Activated naive CD4-positive, alpha-beta T cell (primary cell): Measurements from ENCODE around the gene MRGPRF.

Source experiments
- DNase-seq, 4 experiments: peaks; one replicate each; lab custom pipeline; 2025; lab: John Stamatoyannopoulos, UW

The MRGPRF gene

DNA sequence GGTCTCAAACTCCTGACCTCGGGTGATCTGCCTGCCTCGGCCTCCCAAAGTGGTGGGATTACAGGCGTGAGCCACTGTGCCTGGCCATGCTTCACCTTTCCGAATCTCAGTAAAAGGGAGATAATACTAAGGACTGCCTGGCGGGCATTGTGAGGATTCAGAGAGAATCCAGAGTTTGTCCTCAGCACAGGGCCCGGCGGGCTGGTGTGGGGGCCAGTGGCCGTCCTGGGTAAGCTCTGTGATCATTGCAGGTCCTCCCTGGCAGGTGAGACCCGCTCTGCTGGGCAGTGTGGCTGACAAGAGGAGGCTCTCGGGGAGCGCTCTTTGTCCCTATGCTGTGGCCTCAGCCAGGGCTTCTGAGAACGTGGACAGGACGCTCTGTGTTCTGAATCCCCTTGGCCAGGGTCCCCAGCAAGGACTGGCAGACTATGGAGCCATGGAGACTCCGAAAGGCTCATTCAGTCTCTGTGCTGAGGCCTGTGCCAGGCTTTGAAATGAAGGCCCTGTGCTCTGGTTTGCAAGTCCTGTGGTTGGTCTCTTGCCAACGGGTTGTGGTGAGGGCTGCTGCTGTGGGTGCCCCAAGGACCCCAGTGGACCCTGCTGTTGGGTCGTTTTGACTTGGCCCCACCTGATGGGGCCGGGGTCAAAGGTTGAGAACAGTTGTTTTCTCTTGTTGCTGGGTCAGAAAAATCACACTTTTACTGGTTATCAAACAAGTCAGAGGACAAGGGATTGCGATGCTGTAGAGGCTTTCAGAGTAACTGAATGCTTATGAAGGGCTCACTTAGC is 37.7 kb upstream of the MRGPRF start:
- DNase-seq: no peak

DNA sequence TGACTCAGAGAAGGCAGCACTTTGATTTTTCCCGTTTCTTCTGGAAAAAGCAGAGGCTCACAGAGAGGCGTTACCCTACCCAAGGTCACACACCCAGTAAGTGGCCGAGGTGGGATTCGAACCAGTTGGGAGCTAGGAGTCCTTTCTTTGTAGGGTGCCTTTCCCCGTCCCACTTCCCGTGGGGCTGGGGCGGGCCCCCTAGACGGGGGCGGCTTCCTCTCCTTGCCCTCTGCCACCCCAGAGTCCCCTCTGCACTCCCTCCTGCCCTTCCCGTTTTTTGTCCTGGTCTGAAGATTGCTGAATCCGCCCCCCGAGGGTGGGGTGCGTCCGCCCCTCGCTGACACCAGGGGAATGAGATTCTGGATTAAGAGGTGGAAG is 36.4 kb upstream of the MRGPRF start:
- no peak for DNase-seq

DNA sequence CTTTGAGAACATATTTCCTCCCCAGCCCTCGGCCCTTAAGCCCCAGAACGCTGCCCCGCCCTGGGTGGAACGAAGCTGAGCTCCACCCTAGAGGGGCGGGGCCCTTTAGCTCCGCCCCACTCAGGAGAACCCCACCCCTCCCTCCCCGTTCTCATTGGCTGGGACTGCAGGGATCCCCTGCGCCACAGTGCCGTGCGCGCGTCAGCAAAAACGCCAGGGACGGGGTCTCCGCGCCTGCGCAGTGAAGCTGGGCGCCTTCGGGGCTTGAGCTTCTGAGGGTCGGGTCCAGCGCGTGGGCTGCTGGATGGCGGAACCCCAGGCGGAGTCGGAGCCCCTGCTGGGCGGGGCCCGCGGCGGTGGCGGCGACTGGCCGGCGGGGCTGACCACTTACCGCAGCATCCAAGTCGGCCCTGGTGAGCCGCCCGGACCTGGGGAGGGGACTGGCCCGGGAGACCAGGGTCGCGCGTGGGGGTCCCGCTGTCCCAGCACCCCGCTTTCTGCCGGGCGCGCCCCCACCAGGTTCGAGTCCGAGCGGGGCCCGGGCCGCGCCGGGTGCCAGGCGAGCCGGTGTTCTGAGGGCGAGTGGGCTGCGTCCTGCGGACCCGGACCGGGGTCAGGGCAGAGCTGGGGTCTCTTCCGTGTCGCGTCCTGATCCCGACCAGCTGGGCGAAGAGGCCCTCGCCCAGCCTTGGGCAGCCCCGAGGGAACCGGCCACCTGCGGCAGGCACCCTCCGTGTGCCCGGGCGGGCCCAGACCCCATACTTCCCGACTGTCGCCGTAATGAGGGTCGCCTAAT is 35.8 kb upstream of the MRGPRF start, which contains the start of gene TPCN2:
TPCN2 (plus strand) TSS at position 239 of the 796 bp plus-strand sequence; CDS start at position 305, 66 bp downstream.
- DNase-seq: peak; percentile 69 to 86 (median 75)

DNA sequence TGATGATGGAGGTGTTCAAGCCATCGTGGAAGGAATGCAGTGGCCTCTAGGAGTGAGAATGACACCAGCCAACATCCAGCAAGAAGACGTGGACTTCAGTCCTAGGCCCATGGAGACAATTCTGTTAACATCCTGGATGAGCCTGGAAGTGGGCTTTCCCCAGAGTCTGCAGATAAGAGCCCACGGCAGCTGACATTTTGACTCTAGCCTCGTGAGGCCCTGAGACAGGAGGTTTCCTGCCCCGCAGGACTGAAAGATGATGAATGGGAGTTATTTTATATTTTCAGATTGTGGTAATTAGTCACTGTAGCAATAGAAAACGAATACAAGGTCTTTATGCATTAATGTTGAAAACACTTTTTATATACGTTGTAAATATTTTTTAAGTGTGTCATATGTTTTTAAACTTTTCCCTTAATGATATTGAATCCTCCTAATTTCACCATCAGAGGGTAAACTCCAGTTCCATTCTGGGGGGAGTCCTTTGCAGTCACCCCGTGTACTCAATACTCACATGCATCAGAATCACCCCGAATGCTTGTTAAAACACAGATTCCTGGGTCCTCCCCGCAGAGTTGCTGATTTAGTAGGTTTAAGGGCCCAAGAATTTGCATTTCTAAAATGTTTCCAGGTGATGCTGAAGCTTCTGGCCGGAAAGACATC is 35.1 kb upstream of the MRGPRF start:
- DNase-seq: no peak

DNA sequence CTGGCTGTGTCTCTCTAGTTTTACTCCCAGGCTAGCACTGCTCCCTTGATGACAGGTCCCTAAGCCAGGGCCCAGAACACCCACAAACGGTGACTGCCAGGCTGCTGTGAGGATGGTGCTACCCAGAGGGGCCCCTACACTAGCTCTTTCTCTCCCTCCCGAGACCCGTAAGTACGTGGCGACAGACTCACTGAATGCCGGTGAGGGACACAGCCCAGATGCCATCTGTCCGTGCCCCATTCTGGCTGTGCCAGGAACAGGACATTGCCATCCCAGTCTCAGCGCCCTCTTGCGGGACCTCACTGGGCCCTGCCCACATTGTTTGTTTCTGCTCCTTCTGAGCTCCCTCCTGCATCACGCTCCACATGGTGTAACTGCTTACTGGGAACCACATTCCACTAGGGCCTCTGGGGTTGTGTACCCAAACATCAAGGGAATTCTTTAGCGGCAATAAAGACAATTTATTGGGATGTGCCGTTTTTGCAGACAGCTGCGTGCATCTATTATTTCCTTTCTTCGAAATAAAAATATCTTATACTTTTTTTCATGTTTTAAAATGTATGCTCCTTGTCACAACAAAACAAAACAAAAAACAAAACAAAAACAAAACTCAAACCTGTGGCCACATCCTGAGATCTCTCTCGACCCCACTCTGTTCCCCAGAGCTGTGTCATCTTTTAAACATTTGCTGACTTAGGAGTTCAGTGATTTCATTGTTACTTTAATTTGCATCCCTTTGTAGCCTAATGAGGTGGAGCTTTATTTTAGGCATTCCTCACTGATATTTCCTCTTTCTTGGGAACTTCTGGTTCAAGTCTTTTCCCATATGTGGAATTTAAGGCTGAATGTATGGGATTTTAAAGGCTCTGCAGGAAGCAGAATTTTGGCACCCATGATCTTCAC is 31.3 kb upstream of the MRGPRF start:
- no peak for DNase-seq

DNA sequence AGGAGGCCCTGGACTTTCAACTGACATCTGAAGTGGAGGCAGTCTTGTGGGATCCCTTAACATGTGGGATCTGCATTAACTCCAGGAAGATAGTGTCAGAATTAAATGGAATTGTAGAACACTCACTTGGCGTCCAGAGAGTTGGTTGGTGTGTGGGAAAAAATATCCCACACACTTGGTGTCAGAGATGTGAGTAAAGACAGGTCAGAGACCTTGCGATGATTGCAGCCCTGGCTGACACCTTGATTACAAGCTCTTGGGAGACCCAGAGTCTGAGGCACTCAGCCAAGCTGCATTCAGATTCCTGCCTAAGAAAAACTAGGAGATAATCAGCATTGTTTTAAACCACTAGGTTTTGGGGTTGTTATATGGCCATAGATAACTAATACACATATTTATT is 28.5 kb upstream of the MRGPRF start:
- DNase-seq: no peak

DNA sequence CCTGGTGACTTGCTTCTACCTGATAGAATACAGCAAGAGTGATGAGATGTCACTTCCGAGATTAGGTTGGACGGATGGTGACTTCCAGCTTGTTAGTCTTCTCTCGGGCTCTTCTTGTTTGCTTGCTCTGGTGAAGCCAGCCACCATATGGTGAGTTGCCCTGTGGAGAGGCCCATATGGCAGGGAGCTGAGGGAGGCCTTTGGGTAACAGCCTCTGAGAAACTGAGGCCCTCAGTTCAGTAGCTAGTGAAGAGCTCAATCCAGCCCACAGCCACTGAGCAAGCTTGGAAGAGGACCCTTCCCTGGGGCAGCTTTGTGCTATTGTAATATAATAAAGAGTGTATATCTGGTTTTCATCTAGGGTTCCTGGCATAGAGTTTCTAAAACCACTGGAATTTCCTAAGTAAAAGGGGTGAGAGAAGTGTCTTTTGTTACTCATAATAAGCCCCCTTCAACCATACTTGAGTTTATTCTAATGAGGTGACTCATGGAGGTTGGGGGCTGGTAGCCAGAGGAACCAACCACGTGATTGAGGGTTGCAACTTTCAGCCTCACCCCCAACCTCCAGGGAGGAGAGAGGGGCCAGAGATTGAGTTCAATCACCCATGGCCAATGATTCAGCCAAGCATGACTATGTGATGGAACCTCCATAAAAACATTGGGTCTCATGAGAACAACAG is 27.7 kb upstream of the MRGPRF start:
- DNase-seq: no peak

DNA sequence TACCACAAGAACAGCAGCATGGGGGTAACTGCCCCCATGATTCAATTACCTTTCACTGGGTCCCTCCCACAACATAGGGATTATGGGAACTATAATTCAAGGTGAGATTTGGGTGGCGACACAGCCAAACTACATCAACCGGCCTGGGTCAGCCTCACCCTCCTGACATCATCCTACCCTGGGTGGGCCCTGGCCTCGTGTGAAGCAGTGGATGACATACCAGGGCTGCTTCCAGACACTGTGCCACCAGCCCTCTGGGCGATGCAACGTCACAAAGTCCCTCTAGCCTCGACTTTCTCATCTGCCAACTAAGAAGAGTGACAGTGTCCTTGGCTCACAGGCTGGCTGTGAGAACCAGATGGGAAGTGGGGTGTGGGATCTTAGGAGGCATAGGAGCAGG is 27.0 kb upstream of the MRGPRF start:
- no peak for DNase-seq

DNA sequence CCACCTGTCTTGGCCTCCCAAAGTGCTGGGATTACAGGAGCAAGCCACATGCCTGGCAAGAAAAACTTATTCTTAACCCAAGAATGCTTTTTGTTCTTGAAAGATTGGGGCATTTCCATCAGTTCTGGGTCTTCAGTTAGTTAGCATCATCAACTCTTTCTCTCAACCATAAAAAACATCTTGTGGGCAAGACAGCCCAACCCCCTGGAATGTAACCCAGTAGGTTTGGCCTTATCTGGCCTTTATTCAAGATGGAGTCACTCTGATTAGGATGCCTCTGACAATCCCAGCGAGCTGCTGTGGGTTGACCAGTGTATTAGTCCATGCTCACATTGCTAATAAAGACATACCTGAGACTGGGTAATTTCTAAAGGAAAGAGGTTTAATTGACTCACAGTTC is 26.5 kb upstream of the MRGPRF start:
- DNase-seq: no peak

DNA sequence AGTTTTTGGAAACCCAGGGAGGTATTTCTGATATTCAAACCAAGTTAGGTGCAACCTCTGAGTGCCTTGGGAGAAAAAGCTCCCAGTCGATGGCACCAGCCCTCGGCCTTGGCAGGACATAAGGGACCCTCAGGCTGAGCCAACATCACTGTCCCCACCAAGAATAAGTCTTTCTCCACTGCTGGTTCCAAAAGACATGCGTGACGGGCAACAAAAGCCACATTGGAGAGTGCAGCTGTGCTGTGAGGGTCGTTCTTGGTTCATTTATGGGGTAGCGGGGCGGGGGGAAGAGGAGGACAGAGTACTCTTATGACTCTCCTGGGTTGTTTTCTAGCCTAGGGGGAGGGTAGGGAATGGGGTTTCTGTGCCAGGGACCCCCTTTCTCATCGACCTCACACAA is 24.5 kb upstream of the MRGPRF start:
- no peak for DNase-seq

DNA sequence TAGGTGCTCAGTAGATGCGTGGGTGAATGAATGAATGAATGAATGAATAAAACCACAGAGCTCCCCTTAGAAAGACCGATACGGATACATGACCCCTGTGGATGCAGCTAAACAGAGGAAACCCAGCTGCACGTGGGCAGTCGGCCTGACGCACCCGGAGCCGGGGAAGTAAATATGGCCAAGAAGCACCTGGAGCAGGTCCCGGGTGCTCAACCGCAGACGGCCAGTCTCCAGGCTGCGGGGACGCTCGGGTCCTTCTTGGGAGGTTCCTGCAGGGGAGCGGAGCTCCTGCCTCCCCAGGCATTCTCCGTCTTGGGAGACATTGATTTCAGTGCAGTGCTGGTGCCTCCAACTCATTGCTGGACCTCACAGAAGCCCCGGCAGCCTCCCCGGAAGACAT is 24.0 kb upstream of the MRGPRF start:
- DNase-seq: no peak

DNA sequence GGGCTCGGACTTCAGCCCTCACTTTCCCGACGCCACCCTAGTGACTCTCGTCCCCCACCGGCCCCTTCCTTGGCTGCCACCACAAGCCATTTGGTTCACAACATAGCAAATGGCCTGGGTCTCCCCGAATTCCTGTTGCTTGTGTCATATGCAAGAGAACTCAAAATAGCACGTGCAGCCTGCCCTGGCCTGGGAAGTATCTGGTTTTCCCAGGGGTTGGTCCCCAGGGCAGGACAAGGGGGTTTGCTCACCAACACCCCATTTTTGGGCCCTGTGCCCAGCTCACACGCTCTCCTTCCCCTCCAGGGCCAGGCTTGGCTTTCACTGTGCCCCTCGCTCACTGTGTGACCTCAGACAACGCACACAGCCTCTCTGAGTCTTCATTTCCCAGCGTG is 22.9 kb upstream of the MRGPRF start:
- DNase-seq: no peak

DNA sequence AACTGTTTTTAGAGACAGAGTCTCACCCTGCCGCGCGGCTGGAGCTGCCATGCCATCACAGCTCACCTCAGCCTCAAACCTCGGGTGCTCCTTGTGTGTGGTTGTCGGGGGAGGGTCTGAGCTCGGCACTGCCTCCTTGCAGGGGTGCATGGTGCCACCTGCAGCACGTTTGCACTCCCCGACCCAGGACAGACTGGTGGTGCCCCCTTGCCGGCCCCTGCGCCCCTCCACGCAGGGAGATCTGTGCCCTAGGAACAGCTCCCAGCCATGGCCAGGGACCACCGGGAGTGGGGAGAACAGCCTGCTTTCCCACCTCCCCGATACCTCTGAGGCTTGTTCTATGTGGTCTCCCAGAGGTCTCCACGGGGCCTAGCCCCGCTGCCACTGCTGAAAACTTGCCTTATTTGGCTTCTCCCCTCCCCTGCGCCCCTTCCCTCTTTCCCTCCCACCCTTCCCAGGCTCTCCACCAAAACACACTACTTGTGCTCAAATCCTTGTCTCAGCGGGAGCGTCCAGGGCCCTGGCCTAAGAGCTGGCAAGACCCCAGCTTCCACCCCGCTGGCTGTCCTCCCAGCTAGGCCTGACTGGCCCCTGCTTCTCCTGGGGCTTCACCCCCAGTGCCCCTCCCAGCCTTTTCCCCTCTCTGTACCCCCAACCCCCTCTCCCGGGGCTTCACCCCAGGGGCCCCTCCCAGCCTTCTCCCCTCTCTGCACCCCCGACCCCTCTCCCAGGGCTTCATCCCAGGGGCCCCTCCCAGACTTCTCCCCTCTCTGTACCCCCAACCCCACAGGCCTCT is 22.3 kb upstream of the MRGPRF start:
- DNase-seq: no peak

DNA sequence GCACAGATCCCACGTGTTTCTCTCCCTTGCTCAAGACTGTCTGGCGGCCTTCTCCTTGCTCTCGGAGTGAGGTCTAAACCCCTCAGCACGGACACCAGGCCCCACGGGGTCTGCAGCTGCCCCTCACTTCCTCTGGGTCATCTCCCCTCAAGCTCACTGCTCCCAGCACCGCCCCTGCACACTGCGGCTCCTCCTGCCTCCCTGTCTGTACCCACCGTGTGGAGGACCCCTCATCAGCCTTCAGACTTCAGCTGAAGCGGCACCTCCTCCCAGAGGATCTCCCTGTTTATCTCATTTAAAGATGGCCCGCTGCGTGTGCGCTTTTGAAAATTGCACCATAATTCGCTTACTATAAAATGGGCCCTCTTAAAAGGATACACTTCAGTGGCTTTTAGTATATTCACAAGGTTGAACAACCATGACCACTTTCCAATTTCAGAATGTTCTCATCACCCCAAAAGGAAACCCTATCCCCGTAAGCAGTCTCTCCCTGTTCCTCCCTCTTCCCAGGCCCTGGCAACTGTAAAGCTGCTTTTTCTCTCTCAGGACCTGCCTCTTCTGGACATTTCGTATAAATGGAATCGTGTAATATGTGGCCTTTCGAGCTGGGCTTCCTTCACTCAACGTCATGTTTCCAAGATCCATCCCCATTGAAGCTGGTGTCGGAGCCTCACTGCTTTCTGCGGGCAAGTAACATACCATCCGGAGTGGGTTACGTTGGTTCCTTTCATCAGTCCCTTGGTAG is 21.2 kb upstream of the MRGPRF start:
- no peak for DNase-seq

DNA sequence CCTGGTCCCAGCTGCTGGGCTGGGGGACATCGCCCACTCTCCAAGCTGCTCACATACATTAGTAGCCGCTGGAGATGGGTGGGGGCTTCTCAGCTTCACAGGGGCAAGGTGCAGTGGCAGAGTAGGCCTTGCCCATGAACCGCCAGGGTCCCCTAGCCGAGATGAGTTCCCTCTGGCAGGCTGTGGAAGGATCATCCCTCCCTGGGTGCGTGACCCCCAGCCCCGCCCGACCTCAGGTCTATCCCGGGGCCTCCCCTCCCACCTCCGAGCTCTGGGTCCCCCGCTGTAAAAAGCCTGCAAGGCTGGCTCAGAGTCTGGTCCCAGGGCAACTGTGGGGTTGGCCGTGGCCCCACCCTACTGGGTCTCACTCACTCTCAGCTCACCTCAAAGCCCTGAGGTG is 20.4 kb upstream of the MRGPRF start:
- DNase-seq: no peak

DNA sequence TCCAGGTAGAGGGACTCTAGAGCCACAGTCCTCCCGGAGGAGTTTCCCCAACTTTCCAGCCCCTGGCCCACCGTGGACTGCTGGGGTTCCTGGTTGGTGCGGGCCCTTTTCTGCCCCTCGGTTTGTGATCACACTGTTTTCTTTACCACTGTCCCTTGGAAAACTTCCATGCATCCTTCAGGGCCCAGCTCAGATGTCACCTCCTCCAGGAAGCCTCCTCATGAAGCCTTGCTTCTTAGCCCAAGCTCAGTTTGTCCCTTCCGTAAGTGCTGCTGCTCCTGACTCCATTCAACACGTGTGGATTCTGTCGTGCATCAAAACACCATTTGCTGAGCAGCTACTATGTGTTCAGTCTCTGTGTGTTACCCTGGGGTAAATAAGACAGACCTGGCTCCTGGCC is 19.8 kb upstream of the MRGPRF start:
- no peak for DNase-seq

DNA sequence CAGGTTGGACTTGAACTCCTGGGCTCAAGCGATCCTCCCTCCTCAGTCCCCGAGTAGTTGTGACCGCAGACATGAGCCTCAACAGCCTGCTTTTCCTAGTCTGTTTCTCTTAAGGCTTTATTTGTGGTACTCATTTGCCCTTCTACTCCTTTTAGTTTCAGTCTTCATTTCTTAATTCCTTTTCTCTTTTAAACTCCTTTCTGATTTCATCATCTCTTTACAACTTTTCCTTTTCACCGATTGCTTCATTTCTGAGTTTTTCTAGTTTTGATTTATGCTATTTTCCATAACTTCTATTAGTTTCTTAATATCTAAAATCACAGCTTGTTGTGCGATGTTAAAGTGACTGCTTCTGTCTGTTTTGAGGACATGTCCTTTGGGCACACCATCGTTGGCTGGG is 17.3 kb upstream of the MRGPRF start:
- no peak for DNase-seq

DNA sequence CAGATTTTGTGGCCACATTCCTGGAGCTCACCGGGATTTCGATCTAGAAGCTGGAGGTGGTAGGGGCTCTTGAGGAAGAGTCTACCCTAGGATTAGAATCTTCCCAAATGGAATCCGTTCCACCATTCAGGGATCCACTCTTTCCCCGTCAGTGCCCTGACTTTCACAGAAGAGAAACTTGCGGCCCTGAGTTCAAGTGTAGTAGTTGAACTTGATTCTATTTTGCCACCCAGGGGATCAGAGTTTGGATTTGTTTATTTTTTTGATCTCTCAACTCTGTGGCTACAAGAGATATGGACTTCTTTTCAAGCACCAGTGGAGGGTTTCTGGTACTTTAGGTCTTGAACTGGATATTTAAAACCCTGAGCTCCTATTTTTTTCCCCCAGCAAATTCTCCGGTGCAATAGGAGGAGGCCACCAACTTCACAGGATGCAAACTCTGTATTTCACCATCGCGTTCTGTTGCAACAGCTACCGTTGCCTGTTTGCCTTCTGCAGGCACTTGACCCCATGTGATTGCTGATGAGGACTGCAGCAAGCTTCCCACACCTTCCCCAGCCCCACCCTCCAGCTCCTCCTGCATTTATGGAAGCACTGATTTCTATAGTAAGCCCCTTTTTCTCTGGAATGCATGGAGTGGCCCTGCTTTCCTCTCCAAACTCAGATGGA is 14.8 kb upstream of the MRGPRF start:
- DNase-seq: no peak

DNA sequence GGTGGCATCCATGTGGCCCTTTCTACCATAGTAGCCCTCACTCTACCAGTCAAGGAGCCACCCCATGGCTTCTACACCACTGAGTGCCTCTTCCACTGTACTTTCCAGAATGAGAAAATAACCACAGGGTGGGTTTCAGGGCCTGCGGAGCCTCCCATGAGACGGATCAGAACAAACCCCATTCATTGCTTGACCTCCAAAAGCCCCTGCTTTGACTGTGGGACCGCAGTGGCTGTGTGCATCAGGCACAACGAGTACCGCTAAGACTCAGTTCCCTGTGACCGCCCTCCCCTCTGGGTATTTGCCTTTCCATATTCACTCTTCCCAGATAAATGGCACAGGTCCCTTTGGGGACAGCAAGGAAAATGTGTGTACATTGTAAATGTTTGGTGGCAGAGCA is 11.5 kb upstream of the MRGPRF start:
- no peak for DNase-seq
